ENCODE measurements around the gene HOGA1. TPM values are rescaled to one million over a fixed set of nuclear protein-coding genes. Genes with fewer than 3 reads are reported as not detected.

The HOGA1 gene
- total RNA-seq, 1 donor from 2014 or later: not detected

- ChIA-PET POLR2A (no interaction called here), CTCF (no interaction called here)
- Mint-ChIP-seq H3K27ac (no peak overlapping the region), H3K36me3 (ENCODE audit: low read depth) (peaks cover 50% of the 10 kb centered on the region), H3K9me3 (no peaks in the 10 kb centered on the region), H3K4me3 (no peak overlapping the region), H3K4me1 (peaks cover 16% of the 10 kb centered on the region), H3K27me3 (no peaks in the 10 kb centered on the region)
- DNase-seq (no peak), ATAC-seq (ENCODE audit: low read depth) (no peak)
- intact Hi-C loops (cut with micrococcal nuclease): no loop called here
- TF ChIP-seq CTCF (IDR thresholded peaks at IDR 0.05): no peak
Observed at GRCh38 chr10:97650726-97651125, 66.5 kb downstream of the HOGA1 start.

GRCh38 chr10:97651773-97652172 lies 67.6 kb downstream of the HOGA1 start:
- ChIA-PET CTCF (no interaction called here), POLR2A (no interaction called here)
- no peak for TF ChIP-seq CTCF (IDR thresholded peaks at IDR 0.05)
- H3K9me3 Mint-ChIP-seq: no peaks in the 10 kb centered on the region
- no peak for ATAC-seq (ENCODE audit: low read depth)
- no peak overlapping the region for H3K4me3 Mint-ChIP-seq
- intact Hi-C loops (cut with micrococcal nuclease): no loop called here
- H3K4me1 Mint-ChIP-seq: peaks cover 16% of the 10 kb centered on the region
- H3K27me3 Mint-ChIP-seq: no peaks in the 10 kb centered on the region
- H3K36me3 Mint-ChIP-seq (ENCODE audit: low read depth): peaks cover 58% of the 10 kb centered on the region
- DNase-seq: no peak
- H3K27ac Mint-ChIP-seq: no peak overlapping the region

GRCh38 chr10:97656777-97657176 lies 72.6 kb downstream of the HOGA1 start:
- no peak overlapping the region for H3K27ac Mint-ChIP-seq
- POLR2A ChIA-PET: no interaction called here
- CTCF ChIA-PET: interaction anchor here (0.9 kb wide), 1 partner anchor 39 kb away, joined by 3 read pairs; no protein-coding TSS in a partner anchor
- no peak overlapping the region for H3K4me3 Mint-ChIP-seq
- intact Hi-C loops (cut with micrococcal nuclease): no loop called here
- no peak for TF ChIP-seq CTCF (IDR thresholded peaks at IDR 0.05)
- peaks cover 70% of the 10 kb centered on the region for H3K36me3 Mint-ChIP-seq (ENCODE audit: low read depth)
- no peaks in the 10 kb centered on the region for H3K27me3 Mint-ChIP-seq
- H3K4me1 Mint-ChIP-seq: no peaks in the 10 kb centered on the region
- DNase-seq (no peak), ATAC-seq (ENCODE audit: low read depth) (no peak)
- no peaks in the 10 kb centered on the region for H3K9me3 Mint-ChIP-seq

GRCh38 chr10:97659589-97659988 lies 75.4 kb downstream of the HOGA1 start:
- H3K27me3 Mint-ChIP-seq: no peaks in the 10 kb centered on the region
- CTCF ChIA-PET: no interaction called here
- POLR2A ChIA-PET: interaction anchor here (0.7 kb wide), 1 partner anchor 791 kb away, joined by 6 read pairs; no protein-coding TSS in a partner anchor
- no peak for DNase-seq
- intact Hi-C loops (cut with micrococcal nuclease): no loop called here
- H3K9me3 Mint-ChIP-seq: no peaks in the 10 kb centered on the region
- H3K27ac Mint-ChIP-seq: no peak overlapping the region
- ATAC-seq (ENCODE audit: low read depth): no peak
- no peak overlapping the region for H3K4me3 Mint-ChIP-seq
- no peaks in the 10 kb centered on the region for H3K4me1 Mint-ChIP-seq
- no peak for TF ChIP-seq CTCF (IDR thresholded peaks at IDR 0.05)
- peaks cover 69% of the 10 kb centered on the region for H3K36me3 Mint-ChIP-seq (ENCODE audit: low read depth)

Other genes with a start within 250 kb of the HOGA1 start
- 9.7 and 10.9 TPM in 2 replicates for gene FRAT2, start 249.7 kb upstream of the HOGA1 start, total RNA-seq
- 61.8 and 62.6 TPM in 2 replicates for gene RRP12, start 183.0 kb upstream of the HOGA1 start, total RNA-seq
- gene PGAM1, start 158.2 kb upstream of the HOGA1 start, total RNA-seq: 162 and 166 TPM in 2 replicates
- 47.4 and 53.8 TPM in 2 replicates for gene EXOSC1, start 138.4 kb upstream of the HOGA1 start, total RNA-seq
- gene ZDHHC16, start 138.2 kb upstream of the HOGA1 start, total RNA-seq: 39.0 and 40.6 TPM in 2 replicates
- gene MMS19, start 86.0 kb upstream of the HOGA1 start, total RNA-seq: 83.0 and 89.2 TPM in 2 replicates
- gene UBTD1, start 85.5 kb upstream of the HOGA1 start, total RNA-seq: 0.91 and 1.0 TPM in 2 replicates
- gene ANKRD2, start 11.6 kb upstream of the HOGA1 start, total RNA-seq: not detected in 2 replicates
- gene C10orf62, start 5.3 kb downstream of the HOGA1 start, total RNA-seq: not detected in 2 replicates
- 1.5 and 2.9 TPM in 2 replicates for gene MORN4, start 49.1 kb downstream of the HOGA1 start, total RNA-seq
- gene PI4K2A, start 56.3 kb downstream of the HOGA1 start, total RNA-seq: 15.0 and 15.1 TPM in 2 replicates
- gene AVPI1, start 102.9 kb downstream of the HOGA1 start, total RNA-seq: 0.51 and 1.2 TPM in 2 replicates
- 0.24 and 0.31 TPM in 2 replicates for gene MARVELD1, start 129.3 kb downstream of the HOGA1 start, total RNA-seq
- gene ZFYVE27, start 152.7 kb downstream of the HOGA1 start, total RNA-seq: 45.3 and 65.7 TPM in 2 replicates
- gene SFRP5, start 187.6 kb downstream of the HOGA1 start, total RNA-seq: not detected in 2 replicates